MM.1S (cell line): ENCODE measurements around the gene ZNF850.

ENCODE experiments used
- EZH2 ChIP-seq: fragments of 300-600 bp; sonication (generic); optimal IDR thresholded peaks from 2 replicates; pipeline ENCODE3; 2017; ENCODE audit warnings: low read depth, mild to moderate bottlenecking, antibody characterized with exemption, low read length, mixed read lengths
- TF ChIP-seq, protein P1 (sequence below): fragments of 300-600 bp; sonication (generic); IDR thresholded peaks from 2 replicates; pipeline ENCODE4 v1.5.1; 2016; ENCODE audit warnings: antibody characterized with exemption, low read length, mixed read lengths

DNA sequence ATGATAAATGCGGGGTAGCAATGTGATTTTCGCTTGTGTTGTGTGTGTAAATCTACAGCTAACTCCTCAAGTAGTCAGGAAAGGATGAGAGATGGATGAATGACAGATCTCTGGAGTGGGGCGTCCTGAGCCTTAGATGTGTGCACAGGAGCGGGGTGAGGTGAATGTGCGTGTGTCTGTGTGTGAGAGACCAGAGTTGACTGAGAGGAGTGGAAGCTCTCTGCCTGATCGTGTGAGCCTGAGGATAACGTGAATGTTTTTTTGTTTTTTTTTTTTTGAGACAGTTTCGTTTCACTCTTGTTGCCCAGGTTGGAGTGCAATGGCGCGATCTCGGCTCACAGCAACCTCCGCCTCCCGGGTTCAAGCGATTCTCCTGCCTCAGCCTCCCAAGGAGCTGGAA lies 106.8 kb downstream of the ZNF850 start:
- TF ChIP-seq, protein P1, sequence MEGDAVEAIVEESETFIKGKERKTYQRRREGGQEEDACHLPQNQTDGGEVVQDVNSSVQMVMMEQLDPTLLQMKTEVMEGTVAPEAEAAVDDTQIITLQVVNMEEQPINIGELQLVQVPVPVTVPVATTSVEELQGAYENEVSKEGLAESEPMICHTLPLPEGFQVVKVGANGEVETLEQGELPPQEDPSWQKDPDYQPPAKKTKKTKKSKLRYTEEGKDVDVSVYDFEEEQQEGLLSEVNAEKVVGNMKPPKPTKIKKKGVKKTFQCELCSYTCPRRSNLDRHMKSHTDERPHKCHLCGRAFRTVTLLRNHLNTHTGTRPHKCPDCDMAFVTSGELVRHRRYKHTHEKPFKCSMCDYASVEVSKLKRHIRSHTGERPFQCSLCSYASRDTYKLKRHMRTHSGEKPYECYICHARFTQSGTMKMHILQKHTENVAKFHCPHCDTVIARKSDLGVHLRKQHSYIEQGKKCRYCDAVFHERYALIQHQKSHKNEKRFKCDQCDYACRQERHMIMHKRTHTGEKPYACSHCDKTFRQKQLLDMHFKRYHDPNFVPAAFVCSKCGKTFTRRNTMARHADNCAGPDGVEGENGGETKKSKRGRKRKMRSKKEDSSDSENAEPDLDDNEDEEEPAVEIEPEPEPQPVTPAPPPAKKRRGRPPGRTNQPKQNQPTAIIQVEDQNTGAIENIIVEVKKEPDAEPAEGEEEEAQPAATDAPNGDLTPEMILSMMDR: no peak
- no peak for TF ChIP-seq EZH2
